Hematopoietic multipotent progenitor cell treated with erythropoietin and hydrocortisone succinate and interleukin-3 and kit ligand, for 8 days (in vitro differentiated cells): Measurements from ENCODE around the gene RPL26.
A peak's percentile ranks its signal among the peaks of the same experiment; 100 is the strongest.
"Not testable (repeated sequence)": the region's sequence is repeated elsewhere in the genome, so short reads cannot be mapped to it uniquely, and the experiment has no call there.

Experiments used
- DNase-seq: peaks from one replicate; pipeline ENCODE4 v3.0.0-alpha.2; 2015

Gene RPL26

DNA sequence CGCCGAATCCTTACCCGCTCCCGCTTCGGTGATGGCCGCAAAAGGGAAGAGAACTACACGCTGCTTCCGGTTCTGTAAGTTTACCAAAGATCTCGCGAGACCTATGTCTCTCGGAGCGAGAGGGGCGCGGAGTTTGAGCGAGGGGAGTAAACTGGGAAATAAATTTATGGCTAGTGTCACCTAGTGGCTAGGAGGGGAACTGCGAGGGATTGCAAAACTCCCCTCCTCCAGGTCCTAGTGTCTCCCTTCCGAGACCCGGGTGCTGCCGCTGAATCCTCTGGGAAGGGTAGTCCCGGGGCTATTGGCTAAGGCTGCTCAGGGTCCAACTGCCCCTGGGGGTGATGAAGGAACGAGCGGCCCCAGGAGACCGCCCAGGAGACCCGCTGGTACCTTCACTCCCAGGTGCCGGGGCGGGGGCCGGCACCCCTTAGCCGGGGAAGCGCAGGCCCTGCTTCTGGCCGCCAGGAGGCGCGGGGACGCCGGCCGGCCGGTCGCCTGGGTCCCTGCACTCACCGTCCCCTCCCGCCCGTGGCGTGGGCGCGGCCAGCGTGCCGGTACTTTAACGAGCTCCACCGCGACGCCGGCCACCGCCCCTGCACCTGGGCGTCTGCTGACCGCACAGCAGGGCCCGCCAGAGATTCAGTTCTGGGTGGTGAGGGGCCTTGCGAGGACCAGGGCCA is at the start of gene RPL26:
TSS of gene RPL26 (minus strand) at position 51 of the 680 bp plus-strand sequence. CDS start 883 bp downstream, outside the sequence.
- DNase-seq, result peak; percentile 100

DNA sequence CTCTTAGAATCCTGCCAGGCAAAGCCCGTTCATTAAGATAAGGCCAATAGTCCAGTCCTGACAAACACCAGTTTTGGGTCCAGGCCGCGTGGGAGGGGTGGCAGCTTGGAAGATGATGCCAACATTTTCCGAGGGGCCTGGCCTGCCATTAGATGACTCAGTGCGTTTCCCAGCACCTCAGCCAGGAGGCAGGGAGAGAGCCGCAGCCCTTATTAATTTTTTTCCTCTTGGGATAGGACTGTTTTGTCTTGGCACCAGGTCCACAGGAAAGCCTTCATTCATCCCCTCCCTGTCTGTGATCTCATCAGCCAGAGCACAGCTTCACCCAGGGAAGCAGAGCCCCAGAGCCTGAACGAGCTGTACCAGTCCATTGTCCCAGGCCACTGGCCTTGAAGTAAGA is 48.0 kb upstream of the RPL26 start:
- DNase-seq, result no peak

DNA sequence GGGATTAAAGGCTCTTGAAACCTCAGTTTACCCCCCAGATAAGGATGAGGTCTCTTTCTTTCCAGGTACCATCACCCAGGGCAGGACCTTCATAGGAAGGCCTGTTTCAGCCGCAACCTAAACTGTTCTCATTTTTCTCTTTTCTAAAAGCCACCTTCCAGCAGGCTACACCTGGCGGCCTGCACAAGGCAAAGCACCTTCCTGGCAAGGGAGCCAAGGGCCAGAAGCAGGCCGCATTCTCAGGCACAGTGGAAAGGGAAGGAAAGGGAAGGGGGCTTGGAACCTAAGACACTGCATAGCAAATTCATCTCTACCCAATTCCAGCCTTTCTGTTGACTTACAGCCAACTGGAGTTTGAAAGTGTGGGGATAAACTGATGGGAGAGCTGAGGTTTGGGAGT is 43.8 kb upstream of the RPL26 start:
- no peak for DNase-seq

DNA sequence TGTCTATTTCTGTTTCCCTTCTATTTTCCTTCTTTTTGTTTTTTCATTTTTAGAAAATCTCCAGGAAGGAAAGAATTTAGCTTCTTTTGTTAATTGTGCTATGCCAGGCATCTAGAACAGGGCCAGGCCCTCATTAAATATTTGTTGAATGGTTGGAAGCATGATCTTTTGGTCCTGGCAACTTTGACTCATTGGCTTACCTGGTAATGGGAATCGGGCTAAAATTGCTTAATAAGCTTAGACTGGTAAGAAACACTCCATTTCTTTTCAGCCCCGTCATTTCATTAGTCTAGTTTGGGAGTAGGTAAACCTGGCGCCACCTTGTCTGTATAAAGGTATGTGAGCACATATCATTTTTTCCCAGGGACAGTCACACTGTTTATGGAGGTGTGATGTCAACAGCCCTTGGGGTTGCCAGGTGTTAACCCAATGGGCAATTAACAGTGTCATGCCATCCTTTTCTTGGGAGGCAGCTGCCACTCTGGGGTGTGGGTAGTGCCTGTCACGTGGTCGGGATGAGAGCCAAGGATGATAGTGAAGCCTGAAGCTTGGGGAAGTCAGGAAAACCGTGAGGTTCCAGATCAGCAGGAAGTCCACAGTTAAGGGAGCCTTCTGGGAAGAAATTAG is 43.2 kb upstream of the RPL26 start:
- no peak for DNase-seq

DNA sequence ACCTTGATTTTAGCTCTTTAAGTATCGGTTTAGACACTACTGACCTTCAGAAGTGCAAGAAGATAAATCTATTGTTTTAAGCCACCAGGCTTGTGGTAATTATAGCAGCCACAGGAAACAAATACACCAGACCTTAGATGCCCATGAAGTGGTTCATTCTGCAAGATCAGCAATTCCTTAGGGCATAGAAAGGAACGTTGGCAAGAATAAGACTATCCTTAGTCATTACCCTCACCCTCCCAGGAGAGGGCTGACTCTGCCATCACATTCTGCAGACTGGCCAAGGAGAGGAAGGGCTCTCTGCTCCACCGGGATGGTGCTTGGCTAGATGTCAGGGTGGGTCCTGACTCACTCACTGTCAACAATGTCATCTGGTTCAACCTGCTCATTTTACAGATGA is 38.6 kb upstream of the RPL26 start:
- DNase-seq, result no peak

DNA sequence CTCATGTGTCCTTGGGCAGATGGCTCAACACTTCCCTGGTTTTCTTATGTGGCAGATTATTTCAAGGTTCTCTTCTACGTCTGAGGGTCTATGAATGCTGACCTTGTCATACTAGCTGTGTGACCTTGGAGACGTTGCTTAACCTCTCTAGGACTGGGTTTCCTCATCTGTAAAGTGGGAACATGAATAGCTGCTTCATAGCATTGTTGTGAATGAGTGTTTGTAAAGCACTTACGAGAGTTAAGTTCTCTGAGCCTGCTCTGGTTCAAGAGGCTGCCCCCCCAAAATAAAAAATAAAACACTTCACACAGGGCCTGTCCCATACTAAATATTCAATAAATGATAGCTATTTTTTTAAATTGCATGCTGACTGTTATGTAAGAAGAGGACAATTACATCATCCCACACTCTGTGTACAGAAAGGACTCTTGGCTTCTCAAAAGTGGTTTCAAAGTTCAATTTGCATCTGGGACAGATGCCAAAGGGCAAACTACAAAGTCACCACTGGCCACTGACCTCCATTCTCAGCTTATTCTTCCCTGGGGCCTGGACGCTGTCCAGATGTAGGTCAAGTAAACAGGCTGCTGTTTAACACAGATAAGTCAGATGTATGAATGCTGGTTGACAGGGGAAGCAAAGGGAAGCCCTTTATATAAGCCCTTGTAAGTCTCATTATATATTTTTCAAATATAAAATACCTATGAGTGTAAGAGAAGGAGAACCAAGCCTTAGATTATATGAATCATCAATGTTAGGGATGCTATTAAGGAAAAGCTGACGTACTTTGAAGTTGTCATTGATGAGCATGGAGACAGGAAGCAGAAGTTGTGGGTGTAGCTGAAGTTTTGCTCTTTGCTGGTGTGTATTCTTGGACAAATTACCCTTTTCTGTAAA is 37.3 kb upstream of the RPL26 start:
- DNase-seq, result peak; percentile 90

DNA sequence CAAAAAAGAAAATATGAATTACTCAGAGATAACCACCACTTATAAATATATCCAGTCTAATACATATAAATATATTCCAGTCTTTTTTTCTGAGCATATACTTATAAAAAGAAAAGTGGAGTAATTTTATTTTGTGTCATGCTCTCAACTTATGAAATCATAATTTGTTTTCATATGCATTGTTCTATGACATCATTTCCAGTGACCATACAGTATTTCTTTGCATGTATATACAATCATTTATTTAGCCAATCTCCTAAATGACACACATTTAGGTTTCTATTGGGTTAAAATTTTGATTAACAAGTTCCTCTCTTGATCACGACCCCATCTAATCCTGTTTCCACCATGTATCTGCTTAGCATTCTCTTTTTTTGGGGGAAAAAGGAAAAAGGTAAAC is 36.3 kb upstream of the RPL26 start:
- DNase-seq, result no peak

DNA sequence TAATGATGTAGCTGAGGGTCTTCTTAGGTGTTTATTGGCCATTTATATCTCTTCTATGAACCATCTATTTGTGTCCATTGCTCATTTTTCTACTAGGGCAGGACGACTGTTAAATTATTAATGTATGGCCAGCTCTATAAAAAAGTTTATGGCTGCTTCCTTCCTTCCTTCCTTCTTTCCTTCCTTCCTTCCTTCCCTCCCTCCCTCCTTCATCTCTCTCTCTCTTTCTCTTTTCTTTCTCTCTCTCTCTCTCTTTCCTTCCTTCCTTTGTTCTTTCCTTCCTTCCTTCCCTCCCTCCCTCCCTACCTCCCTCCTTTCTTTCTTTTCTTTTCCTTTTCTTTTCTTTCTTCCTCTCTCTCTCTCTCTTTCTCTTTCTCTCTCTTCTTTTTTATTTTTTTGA is 35.5 kb upstream of the RPL26 start:
- DNase-seq, result no peak

DNA sequence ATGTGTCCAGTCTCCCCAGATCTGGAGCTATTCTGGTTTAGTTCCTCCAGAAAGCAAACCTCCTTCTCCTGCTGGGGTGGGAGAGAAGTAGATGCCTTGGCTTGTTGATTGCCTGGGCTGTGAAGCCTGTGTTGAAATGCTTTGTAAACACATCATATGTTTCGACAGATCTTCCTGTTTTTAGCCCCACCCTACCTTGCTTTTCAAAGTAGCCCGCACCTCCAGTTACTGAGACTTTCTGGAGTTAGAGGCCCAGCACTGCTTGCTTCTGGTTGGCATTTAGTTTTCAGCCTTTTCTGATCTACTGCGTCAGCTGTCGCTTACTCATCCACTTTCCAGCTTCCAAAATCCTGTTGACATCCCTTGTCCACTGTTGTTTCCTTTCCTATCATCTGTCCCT is 34.8 kb upstream of the RPL26 start:
- no peak for DNase-seq

DNA sequence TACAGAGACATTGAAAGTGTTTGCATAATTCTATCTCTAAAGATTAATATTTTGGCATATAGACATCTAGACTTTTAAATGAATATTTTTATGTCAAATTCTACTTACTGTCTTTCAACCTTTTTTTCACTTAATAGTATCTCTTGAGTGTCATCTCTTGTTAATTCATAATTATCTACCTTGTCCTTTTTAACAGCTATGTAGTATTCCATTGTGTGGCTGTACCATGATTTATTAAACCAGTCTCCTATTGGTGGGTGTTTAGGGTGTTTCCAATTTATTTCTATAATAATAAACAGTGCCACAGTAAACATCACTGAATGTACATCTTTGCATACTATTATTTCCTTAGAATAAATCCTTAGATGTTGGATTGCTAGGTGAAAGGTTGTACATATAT is 30.9 kb upstream of the RPL26 start:
- DNase-seq, result no peak

DNA sequence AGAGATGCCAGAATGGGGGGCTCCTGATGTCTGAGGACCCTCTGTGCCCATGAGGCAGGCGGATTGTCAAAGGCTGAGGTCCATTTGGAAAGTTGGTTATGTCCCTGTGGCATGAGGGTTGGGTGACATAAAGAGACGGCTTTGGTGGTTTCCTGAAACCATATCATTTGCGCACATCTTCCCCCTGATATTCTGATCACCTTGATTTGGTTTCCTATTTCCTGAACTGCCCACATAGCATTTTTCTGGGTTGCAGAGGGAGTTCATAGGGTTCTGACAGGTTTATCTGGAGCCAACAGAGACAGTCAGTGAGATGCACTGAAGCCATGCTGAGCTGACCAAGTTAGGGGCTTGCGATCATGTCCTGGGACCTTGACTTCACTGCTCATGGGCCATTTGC is 30.3 kb upstream of the RPL26 start:
- DNase-seq, result peak; percentile 34

DNA sequence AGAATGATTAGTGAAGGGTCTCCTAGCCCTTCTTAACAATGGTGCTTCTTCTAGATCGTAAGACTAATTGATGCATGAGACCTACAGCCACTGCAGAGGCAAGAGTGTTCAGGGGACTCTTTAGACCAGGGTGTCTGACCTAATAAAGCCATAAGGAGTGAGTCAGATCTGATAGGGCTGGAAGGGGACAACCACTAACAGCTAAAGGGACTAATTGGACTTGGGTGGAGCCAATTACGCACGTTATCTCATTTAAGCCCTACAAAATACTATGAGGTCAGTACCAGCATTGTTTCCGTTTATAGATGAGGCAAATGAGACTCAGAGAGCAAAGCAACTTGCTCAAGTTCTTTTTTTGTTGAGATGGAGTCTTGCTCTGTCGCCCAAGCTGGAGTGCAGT is 29.1 kb upstream of the RPL26 start:
- DNase-seq, result peak; percentile 92

DNA sequence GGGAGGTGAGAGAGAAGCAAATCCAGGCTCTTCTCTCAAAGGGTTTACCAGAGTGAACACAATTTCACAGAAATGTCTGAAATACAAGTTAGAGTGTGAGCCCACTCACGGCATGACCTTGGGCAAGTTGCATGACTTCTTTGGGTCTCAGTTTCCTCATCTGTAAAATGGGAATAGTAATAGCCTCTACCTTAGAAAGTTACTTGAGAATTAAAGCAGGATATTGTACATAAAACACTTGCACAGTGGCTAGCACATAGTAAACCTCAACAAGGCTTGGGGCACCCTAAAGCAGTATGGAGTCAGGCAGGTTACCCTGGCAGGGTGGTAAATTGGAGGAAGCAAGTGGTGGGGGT is 27.9 kb upstream of the RPL26 start:
- DNase-seq, result no peak

DNA sequence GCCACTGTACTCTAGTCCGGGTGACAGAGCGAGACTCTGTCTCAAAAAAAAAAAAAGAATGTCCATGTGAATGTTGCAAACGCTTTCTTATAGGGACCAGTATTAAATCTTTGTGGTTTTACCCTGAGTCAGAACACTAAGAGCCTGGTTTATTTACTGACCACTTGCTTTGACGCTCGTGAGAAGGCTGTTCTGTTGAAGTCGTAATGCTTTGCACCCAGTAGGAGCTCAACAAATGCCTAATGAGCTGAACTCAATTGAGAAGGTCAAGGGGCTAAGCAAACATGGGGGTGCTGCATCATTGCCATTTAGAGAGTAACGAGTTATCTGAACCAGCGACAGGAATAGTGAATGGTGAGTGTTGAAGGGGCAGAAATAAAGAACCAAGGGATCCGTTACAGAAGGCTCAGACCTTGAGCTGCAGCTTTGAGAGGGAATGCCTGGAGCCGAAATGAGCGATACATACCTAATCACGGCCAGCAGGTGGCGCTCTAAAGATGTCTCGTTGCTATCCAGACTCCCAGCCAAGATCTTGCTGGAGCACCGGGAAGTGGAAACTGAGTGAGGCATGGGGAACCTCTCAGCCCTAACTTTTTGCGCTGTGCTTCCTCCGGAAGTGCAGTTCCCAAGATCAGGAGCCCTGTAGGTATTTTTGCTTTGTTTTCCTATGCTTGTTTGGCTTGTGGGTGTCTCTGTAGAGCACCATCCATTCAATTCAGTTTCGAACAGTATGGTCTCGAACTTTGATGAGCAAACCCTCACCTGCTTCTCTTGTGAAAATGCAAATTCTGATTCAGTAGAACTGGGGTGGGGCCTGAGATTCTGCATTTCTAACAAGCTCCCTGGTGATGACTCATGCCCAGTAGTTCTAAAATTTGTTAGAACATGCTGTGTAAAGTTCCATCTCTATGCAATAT is 27.2 kb upstream of the RPL26 start:
- peak; percentile 86 for DNase-seq

DNA sequence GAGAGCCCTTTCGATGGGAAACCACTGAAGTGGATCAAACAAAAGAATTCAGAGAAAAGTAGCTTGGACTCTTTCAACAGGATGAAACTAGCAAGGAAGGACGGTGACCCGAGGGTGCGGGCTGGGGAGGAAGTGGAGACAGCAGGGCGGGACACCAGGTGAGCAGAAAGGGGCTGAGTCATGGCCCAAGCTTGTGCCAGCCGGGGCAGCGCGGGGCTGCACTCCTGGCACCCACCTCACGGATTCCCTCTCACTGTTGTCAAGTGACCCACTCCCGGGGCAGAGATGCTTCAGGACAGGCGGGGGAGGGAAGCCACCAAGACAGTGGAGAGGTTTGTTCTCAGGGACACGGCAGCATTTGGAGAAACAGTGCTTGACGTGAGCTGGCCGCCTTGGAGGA is 25.4 kb upstream of the RPL26 start:
- DNase-seq, result no peak

DNA sequence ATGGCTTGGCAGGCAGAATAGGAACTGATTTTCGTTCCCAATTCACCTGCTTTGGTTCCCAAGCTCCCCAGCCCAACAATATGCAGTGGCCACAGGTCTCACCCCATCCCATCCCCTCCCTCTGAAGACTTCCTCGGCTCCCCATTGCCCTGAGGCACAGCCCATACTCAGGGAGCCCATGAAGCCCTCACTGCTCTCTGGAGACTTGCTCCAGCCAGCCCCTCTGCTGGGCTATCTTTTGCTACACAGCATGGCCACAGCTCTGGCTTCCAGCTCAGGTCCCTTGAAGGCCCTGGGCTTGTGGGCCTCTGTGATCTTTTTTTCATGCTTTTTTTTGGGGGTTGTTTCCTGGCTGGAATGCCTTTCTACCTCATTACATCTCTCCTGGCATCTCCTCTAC is 23.2 kb upstream of the RPL26 start:
- no peak for DNase-seq

DNA sequence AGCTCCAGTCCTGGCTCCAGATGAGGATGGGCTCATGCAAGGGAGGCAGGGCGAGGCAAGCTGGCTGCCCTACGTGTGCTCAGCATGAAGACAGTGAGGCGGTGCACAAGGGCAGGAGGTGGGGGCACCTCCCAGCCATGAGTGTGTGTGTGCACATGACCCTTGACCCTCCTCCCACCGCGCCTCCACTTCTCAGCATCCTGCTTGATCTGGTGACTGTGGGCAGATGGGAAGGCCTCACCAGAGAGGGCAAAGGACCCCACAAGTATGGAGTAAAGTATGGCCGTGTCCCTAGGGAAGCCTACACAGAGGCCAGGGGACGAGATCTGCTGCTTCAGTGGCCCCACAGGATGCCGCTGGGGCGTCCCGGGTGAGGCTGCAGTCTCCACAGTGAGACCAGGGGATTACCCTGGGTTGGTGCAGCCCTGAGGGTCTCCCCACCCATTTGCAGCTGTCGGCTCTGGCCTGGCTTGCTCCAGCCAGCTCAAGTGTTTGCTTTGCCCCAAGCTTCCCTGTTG is 22.6 kb upstream of the RPL26 start:
- no peak for DNase-seq

DNA sequence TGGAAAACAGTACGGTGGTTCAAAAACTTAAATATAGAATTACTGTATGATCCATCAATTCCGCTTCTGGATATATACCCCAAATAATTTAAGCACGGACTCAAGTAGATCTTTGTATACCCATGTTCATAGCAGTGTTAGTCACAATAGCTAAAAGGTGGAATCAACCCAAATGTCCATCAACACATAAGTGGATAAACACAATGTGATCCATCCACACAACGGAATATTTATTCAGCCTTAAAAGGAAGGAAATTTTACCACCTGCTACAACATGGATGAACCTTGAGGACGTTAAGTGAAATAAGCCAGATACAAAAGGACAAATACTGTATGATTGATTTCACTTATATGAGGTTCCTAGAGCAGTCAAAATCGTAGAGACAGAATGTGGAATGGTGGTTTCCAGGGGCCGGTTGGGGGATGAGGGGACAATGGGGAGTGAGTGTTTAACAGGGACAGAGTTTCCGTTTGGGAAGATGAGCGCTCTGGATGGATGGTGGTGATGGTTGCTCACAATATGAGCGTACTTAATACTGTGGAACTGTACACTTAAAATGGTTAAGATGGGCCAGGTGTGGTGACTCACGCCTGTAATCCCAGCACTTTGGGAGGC is 20.0 kb upstream of the RPL26 start:
- DNase-seq, result no peak

DNA sequence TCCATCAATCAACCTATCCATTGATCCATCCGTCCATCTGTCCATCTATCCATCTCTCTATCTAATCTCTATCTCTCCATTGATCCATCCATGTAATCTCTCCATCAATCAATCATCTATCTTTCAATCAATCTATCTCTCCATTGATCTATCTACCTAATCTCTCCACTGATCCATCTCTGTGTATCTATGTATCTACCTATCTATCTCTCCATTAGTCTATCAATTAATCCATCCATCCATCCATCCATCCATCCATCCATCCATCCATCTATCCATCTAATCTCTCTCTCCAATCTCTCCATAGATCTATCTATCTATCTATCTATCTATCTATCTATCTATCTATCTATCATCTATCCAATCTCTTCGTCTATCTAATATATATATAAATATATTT is 18.1 kb upstream of the RPL26 start:
- no peak for DNase-seq

DNA sequence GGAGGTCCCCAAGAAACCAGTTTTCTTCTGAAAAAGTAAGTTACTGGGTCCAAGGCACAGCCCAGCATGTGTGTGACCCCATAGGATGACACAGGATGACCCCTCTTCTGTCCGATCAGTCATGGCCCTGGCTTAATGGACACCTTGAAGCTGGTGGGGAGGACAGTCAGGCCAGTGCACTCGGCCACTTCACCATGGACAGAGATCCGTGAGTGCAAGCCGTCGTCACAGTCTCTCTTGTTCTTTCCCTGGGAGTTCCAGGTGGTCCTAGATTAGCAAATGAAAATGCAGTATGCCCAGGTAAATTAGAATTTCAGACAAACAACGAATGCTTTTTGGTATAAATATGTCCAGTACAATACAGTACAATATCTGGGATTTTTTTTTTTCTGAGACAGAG is 16.0 kb upstream of the RPL26 start:
- no peak for DNase-seq

DNA sequence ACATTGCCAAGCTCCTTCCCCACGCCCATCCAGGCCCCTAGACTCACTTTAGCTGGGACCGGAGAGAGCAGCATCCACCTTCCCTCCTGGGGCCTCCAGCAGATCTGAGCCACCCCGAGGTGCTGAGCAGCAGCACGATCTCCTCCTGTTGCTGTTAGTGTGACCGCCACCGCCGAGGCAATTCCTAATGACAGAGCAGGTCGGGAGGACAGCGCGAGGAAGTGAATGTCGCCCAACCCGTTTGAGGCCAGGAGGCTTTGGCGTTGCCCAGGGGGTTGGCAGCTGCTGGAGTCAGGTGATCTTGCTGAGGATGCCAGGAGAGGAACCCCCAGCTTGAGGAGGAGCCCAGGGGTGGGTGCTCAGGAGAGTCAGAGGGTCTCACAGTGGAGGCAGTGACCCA is 14.6 kb upstream of the RPL26 start, which contains the start of gene RNF222:
TSS of gene RNF222 (minus strand) at position 192 of the 400 bp plus-strand sequence. CDS start 4,366 bp downstream, outside the sequence.
- no peak for DNase-seq

DNA sequence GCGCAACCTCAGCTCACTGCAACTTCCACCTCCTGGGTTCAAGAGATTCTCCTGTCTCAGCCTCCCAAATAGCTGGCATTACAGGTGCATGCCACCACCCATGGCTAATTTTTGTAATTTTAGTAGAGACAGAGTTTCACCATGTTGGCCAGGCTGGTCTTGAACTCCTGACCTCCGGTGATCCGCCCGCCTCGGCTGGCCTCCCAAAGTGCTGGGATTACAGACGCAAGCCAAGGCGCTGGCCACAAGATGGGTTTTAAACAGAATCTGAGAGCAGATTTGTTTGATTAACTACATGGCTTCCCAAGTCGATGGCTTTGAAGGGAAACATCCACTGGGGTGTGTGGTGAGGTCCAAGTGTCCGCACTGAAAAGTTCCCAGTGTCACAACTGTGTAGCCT is 11.5 kb upstream of the RPL26 start:
- DNase-seq, result not testable (repeated sequence)
